NCI-H526 (cell line): ENCODE data around the gene DPH1.

Experiments
- DNase-seq, 2 experiments: peaks; one replicate each; lab custom pipeline; 2025; lab: John Stamatoyannopoulos, UW

Gene DPH1

GRCh38 chr17:2082003-2082781 is 52.2 kb downstream of the DPH1 start:
- DNase-seq, result no peak

DNA sequence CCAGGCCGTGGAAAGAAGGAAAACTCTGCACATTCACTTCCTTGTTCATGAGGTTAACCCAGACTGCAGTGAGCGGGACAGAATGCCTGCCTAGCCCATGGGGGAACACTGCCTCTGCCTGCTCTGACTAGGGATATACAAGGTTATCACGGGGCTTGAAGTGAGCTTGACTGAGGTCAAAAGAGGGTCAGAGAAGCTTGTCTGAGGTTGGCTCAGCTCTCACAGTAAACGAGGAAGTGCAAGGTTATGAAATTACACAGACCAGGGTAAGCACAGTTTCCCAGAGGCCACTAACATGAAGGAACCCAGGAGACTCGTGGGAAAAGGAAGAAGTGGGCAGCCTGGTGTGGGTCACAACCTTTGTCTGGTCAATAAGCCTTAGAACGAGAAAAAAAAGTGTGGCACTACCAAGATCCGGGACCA is 53.7 kb downstream of the DPH1 start:
- no peak for DNase-seq

DNA sequence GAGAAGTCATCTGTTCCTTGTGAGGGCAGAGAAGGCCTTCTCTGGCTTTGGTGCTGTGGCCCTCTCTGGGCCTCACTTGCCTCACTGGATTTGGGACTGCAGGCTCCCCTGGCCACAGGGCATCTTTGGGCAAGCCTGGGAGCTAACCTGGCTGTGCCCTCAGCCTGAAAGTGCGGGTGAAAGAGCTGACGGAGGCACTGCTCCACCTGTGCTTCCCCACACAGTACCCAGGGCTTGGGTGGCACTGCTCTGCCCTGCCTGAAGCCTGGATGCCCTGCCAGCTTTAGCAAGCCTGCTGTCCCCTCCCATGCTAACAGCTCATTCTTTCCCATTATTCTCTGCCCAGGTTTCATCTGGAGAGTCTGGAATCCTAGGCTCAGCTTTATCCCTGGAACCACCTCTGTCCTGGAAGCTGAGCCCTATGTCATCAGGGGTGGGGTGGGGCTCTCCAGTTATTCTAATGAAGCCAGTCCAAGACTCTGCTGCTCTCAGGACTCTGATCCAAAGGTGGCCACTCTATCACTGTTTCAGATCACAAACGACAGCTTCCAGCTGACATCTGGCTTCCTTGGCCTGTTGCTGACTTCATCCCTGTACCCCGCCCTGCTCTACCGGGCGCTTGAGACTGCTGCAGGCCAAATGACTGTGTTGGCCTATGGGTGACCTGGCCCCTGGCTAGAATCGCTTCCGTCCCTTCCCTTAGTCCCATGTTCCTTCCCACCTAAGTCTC is 54.2 kb downstream of the DPH1 start:
- no peak for DNase-seq

- no peak for DNase-seq
Measured at GRCh38 chr17:2084766-2085647, 55.1 kb downstream of the DPH1 start.

DNA sequence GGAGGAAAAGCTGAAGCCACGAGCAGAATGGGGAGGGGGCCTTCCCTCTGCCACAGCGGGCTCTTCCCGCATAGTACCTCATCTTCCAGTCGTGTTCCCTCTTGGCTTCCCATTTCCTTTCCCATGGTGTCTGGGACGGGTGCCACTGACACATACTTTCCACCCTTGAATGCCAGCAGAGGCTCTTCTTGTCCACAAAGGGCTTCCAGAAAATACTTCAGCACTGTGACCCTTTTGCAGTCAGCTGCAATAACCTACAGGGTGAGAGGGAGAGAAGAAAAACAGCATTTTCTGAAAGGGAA is 55.6 kb downstream of the DPH1 start:
- no peak for DNase-seq

GRCh38 chr17:2086306-2086705 is 56.4 kb downstream of the DPH1 start:
- no peak for DNase-seq

GRCh38 chr17:2087597-2088211 is 57.8 kb downstream of the DPH1 start:
- no peak for DNase-seq

- no peak for DNase-seq
Measured at GRCh38 chr17:2089021-2089422, 59.1 kb downstream of the DPH1 start.

DNA sequence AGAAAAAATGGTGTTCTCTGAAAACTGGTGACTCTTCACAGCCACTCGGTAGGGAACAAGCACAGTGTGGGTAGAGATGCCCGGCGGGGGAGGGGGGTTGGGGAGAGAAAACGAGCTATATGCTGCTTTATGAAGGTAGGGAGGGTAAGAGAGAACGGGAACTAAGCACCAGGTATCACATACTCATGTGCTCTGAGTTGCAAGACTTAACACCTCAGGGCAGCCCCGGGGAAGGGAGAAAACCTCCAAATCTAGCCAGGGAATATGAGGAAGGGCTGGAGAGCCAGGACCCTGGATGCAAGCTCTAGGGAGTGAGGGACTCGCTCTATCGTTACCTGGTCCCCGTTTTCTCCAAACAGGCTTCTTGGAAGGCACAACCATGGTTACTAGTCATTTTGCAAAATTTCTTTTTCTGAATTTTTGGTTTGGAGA is 60.3 kb downstream of the DPH1 start:
- no peak for DNase-seq

GRCh38 chr17:2090804-2091534 is 61.0 kb downstream of the DPH1 start:
- no peak for DNase-seq

DNA sequence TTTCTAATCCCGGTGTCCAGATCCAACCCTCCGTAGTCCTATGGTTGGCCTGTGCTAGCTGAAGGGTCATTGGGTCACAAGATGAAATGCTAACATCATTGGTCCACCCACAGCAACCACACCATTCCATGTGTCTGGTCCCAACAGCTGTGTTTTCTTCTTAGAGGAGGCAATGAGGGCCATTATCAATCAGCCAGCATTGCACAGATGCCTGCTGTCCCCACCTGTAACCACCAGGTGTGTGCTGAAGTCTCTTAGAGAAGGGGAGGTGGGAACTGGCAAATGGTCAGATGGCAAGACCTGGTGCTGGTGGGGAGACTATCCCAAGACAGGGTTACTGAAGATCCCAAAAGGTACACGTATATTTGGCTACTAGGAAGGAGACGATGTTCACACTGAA is 62.3 kb downstream of the DPH1 start:
- DNase-seq, result no peak

DNA sequence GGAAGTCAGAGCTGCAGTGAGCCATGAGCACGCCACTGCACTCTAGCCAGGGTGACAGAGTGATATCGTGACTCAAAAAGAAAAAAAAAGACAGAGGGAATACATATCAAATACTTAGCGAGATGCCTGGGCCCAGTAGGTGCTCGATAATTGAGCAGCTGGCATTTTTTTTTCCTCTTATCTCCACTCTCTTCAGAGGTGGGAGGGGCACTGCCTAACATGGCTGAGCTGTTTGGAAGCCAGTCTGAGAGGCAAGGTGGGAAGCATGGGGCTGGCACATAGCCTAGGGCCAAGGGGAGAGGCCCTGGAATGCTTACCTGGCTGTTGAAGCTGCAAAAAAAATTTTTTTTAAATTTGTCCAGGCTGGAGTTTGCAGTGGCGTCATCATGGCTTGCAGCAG is 63.4 kb downstream of the DPH1 start:
- no peak for DNase-seq
